ENCODE data around the gene STXBP5.

Gene STXBP5

GRCh38 chr6:147176795-147177194 lies 27.4 kb upstream of the STXBP5 start:
- TF ChIP-seq CTCF (IDR thresholded peaks at IDR 0.05; ENCODE audit: extremely low read depth, insufficient read depth, missing control alignments) = no peak
- no peak for DNase-seq (ENCODE audit: low spot score)
- in situ Hi-C loops (cut with MboI; ENCODE audit: low pct_unique_long_range_greater_than_20kb, low sequenced_read_pairs, unreplicated experiment) = no loop called here

GRCh38 chr6:147177286-147177685 lies 26.9 kb upstream of the STXBP5 start:
- in situ Hi-C loops (cut with MboI; ENCODE audit: low pct_unique_long_range_greater_than_20kb, low sequenced_read_pairs, unreplicated experiment) = no loop called here
- TF ChIP-seq CTCF (IDR thresholded peaks at IDR 0.05; ENCODE audit: extremely low read depth, insufficient read depth, missing control alignments) = no peak
- no peak for DNase-seq (ENCODE audit: low spot score)

- no peak for DNase-seq (ENCODE audit: low spot score)
- TF ChIP-seq CTCF (IDR thresholded peaks at IDR 0.05; ENCODE audit: extremely low read depth, insufficient read depth, missing control alignments) = no peak
- in situ Hi-C loops (cut with MboI; ENCODE audit: low pct_unique_long_range_greater_than_20kb, low sequenced_read_pairs, unreplicated experiment) = no loop called here
These were observed 25.9 kb upstream of the STXBP5 start for GRCh38 chr6:147178355-147178754.

GRCh38 chr6:147179809-147180208 lies 24.4 kb upstream of the STXBP5 start:
- in situ Hi-C loops (cut with MboI; ENCODE audit: low pct_unique_long_range_greater_than_20kb, low sequenced_read_pairs, unreplicated experiment) = no loop called here
- DNase-seq (ENCODE audit: low spot score) = no peak
- TF ChIP-seq CTCF (IDR thresholded peaks at IDR 0.05; ENCODE audit: extremely low read depth, insufficient read depth, missing control alignments) = no peak

GRCh38 chr6:147180926-147181325 lies 23.3 kb upstream of the STXBP5 start:
- no peak for TF ChIP-seq CTCF (IDR thresholded peaks at IDR 0.05; ENCODE audit: extremely low read depth, insufficient read depth, missing control alignments)
- in situ Hi-C loops (cut with MboI; ENCODE audit: low pct_unique_long_range_greater_than_20kb, low sequenced_read_pairs, unreplicated experiment) = no loop called here
- no peak for DNase-seq (ENCODE audit: low spot score)

- in situ Hi-C loops (cut with MboI; ENCODE audit: low pct_unique_long_range_greater_than_20kb, low sequenced_read_pairs, unreplicated experiment) = no loop called here
- no peak for DNase-seq (ENCODE audit: low spot score)
- no peak for TF ChIP-seq CTCF (IDR thresholded peaks at IDR 0.05; ENCODE audit: extremely low read depth, insufficient read depth, missing control alignments)
These were observed 19.8 kb upstream of the STXBP5 start for GRCh38 chr6:147184379-147184778.

GRCh38 chr6:147185216-147185615 lies 19.0 kb upstream of the STXBP5 start:
- in situ Hi-C loops (cut with MboI; ENCODE audit: low pct_unique_long_range_greater_than_20kb, low sequenced_read_pairs, unreplicated experiment) = no loop called here
- DNase-seq (ENCODE audit: low spot score) = no peak
- TF ChIP-seq CTCF (IDR thresholded peaks at IDR 0.05; ENCODE audit: extremely low read depth, insufficient read depth, missing control alignments) = no peak
